Stimulated activated CD4-positive, alpha-beta T cell treated with anti-CD3 and anti-CD28 coated beads, Interleukin-1b, Interleukin-23, amount 100 ng/mL, for 4 hours (primary cell): ENCODE measurements around the gene IRS4.

Experiments used
- DNase-seq, 2 donors: peaks; one replicate each; pipeline ENCODE4 v3.0.0-alpha.2; 2020; ENCODE audit warnings: low read depth in 2 of 2

The IRS4 gene

DNA sequence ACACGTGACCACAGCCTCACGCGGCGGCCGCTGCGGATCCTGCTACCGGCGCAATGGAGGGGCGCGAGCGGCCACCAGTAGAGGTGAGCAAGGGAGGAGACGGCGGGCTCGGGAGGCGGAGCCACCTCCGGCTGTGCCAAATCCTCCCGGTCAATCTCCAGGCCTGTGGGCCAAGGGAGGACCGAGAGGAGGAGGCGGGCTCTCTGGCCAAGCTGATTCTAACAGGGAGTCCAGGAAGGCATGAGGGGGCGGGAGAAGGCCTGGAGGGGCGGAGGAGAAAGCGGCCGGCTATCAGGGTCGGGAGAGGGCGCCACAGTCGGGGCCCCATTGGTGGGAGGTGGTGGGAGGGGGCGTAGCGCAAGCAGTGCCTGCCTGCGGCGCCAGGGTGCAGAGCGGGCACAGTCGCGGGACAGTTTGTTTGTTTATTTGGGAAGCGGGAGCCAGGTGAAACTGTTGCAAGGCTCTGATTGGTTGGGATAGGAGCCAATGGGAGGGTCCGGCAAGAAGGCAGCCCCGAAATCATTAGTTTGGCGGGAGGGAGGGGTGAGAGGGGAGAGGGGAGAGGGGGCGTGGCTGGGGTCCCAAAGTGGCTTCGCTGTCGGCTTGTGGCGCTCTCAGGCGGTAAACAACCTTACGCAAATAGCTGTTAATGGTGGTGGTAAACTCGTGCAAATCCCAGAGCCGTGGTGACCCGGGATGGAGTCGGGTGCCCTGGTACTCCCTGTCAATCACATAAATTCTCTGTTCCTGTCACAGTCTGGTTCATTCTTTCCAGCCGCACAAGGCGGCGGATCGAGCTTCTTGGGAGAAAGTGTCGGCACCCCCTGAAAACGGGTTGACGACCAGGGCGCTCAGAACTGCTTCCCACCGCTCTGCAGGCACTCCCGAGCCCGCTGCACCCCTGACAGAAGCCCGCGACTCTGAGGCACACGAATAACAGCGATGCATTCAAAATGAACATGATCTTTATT is at the start of gene IRS4:
Gene IRS4 (minus strand): TSS at position 55 of the 971 bp plus-strand sequence.
- no peak for DNase-seq

- DNase-seq = no peak
Measured at GRCh38 chrX:108772549-108772948, 36.2 kb upstream of the IRS4 start.

GRCh38 chrX:108763559-108763958 is 27.2 kb upstream of the IRS4 start:
- DNase-seq = no peak

- no peak for DNase-seq
Measured at GRCh38 chrX:108740299-108740774, 4.0 kb upstream of the IRS4 start.

DNA sequence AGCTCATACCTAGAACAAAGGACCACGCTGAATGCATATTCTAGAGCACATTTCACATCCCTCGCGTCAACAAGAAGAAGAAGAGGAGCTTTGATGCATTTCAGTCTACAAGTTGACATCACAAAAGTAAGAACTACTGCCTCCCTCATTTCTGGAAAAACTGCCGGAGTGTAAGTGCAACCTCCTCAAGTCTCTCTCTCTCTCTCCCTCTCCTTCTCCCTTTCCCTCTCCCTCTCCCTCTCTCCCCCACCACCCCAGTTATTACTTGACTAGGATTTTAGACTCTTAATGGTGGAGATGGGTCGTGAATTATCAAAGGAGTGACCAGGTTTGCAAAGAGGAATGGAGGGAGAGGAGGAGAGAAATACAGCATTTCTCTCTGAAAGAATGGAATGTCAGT is 1.4 kb upstream of the IRS4 start:
- no peak for DNase-seq

DNA sequence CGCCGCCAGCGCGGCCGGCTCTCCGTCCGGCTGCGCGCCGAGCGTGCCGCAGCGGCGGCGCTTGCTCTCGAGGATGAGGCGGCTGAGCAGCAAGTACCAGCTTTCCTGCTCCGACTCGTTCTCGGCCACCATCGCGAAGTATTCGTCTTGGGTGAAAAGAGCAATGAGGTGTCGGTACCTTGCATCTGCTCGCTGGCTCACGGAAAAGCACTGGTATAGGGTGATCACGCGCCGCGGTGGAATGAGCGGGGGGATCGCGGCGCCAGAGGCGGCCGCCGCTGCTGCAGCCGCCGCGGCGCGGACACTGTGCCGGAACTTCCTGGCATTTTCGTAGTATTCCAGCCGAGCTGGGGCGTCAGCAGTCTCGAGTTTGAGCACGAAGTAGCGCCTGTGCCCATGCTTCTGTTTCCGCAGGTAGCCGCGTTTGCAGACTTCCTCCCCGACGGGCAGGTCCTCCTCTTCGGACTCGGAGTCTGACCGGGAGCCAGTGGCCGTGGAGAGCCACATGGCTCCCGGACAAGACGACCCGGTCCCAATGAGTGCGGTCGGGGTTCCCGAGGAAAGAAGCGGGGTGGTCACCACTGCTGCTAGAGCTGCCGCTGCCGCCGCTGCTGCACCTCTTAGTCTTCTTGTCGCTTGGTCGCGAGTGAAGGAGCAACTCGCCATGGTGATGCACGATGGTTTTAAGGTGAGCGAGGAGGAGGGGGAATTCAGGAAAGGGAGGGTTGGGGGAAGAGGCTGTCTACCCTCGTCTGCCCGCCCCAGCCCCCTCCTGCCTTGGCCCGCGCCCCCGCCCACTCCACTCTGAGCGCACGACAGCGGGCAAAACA is 469 bp downstream of the IRS4 start:
- DNase-seq = no peak

DNA sequence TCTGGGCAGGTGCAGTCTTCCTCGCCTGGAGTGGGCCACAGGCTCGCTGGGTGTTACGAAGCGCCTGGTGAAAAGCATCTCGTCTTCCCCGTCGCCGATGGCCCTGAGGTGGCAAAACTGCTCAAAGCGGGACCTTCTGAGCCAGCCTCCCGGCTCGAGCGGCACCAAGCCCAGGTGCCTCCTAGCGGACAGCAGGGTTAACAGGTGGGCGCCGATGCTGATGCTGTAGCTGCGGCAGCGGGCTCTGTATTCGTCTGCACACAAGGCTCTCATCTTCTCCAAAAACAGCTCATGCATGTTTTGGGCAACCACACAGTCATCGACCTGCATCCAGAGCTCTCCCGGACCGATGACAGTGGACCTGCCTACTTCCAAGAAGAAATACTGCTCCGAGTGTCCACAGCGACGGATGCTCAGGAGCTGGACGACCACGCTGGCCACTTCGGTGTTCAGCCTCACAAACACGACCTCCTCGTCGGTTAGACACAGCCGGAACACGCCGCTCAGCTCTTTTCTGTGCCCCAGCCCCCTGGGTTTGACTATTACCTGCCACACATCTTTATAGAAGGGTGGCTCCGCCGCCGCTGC is 1.2 kb downstream of the IRS4 start:
- DNase-seq = no peak

DNA sequence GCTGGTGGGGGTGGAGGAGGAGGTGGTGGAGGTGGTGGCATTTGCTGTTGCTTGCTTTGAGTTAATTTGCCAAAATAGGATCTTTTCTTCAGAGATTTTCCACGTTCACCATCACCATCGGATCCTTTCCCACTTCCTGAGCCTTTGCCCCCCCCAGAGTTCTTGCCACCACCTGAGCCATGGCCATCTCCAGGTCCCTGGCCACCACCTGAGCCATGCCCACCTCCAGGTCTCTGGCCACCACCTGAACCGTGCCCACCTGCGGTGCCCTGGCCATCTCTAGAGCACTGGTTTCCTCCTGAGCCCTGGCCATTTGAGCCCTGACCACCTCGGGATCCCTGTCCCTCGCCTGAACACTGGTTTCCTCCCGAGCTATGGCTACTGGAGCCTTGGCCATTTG is 1.9 kb downstream of the IRS4 start:
- DNase-seq = no peak

DNA sequence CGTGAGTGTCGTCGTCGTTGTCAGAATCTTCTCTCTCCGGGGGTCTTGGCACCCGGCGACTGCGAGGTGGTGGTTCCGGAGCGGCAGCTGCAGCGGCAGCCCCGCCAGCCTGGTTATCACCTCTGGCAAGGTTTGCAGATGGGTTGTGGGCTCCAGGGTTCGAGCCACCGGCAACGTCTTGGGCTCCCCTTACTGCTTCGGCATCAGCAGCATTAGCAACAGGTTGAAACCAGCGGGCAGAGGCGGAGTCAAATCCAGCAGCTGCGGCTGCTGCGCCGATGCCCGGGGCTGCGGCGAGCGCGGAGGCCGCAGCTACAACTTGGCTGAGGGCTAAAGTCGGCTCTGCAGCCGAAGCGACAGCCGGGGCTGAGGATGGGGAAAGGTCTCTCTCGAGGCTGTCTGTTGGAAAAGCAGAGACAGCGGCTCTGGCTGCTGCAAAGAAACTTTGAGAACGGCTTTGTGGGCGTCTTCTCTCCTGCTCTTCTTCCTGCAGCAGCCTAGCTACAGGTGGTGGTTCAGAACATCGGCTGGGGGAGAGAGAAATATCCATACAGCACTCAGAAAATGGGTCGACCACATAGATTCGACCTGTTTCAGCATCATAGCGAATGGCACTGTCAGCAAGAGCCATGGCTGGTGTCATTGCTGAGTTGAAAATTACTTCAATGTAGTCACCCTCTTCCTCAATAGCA is 3.6 kb downstream of the IRS4 start:
- DNase-seq = no peak

DNA sequence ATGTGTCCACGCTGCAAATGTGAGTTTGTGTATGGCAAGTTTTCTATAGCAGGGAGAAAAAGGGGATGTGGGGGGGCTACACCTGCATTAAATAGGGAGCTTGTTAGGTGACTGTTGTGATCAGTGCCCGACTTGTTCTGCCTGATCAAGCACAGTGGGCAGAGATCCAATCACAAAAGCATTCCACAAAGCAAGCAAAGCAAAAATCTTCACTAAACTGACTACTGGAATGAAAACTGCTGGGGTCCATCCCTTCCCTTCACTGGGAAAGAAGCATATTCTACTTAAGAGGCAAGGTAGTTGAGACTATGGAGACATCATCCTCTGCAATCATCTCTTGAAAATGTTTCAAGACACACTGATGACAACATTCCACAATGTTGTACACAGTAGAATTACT is 5.2 kb downstream of the IRS4 start:
- no peak for DNase-seq

GRCh38 chrX:108726748-108727147 is 9.6 kb downstream of the IRS4 start:
- no peak for DNase-seq

DNA sequence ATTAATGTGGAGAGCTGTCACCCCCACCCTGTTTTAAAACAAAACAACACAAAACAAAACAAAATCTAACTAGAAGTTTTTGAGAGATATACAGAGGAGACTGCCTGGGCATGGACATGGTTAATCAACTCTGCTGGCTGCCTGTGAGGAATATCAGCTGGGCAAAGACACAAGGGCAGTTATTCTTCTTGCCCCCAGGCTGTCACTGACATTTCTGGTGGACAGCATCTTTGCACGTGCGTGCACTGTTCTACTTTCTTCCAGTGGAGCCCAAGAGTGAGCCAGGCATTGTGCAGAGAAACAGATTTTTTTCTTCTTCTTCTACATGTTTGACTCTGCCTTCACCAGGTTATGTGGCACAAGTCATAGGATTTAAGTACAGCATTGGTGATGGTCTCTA is 13.8 kb downstream of the IRS4 start:
- DNase-seq = no peak

DNA sequence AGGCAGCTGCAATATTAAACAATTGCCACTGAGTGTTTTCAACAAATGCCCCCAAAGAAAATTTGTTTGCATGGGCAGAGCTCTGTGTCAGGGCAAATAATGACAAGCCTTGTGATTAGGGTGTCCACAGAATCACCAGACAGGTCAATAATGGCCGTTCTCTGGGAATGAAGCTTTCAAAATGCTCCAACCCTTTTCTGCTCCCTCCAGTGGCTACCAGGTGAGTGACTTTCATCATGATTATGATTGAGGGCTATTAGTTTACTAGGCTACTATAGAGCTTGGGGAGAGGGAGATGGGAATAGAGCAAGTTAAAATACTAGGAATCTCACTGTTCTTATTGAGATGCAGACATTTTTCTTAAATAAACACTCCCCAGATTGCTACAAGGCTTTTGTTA is 23.5 kb downstream of the IRS4 start:
- no peak for DNase-seq

DNA sequence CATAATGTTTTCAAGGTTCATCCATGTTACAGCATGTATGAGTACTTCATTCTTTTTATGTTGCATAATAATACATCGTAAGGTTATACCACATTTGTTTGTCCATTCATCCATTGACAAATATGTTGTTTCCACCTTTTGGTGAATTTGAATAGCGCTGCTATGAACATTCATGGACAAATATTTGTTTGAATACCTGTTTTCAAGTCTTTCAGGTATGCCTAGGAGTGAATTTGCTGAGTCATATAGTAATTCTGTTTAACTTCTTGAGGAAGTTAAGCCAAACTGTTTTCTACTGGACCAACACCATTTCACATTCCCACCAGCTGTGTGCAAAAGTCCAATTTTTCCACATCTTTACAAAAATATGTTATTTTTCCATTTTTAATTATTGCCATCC is 31.5 kb downstream of the IRS4 start:
- DNase-seq = no peak

GRCh38 chrX:108702530-108702929 is 33.8 kb downstream of the IRS4 start:
- DNase-seq = no peak

- DNase-seq = no peak
Measured at GRCh38 chrX:108701633-108702032, 34.7 kb downstream of the IRS4 start.

GRCh38 chrX:108699368-108699767 is 37.0 kb downstream of the IRS4 start:
- DNase-seq = no peak

- DNase-seq = no peak
Measured at GRCh38 chrX:108696690-108697089, 39.7 kb downstream of the IRS4 start.
